GM23338 (cell line): ENCODE data around the gene CDK5R1. TPM values are rescaled to one million over a fixed set of nuclear protein-coding genes. Genes with fewer than 3 reads are reported as not detected.

ENCODE experiments used
- ATAC-seq: fragments of 200-7000 bp; cut with Tn5 transposase; 3 replicates; pipeline ENCODE4 v1.9.1; 2020
- DNase-seq: peaks from one replicate; pipeline ENCODE4 v3.0.0-alpha.2; 2015; ENCODE audit warnings: low spot score
- H2AFZ ChIP-seq: fragments of 200-600 bp; sonication (generic); 2 replicates; pipeline ENCODE4 v1.8.0; 2016; ENCODE audit warnings: antibody characterized with exemption, mild to moderate bottlenecking, moderate library complexity
- H3F3A ChIP-seq: fragments of 200-600 bp; sonication (generic); replicated peaks from 2 replicates; pipeline ENCODE4 v1.8.0; 2017; ENCODE audit warnings: antibody characterized with exemption, mixed run types, low read depth
- H3K27ac ChIP-seq: fragments of 200-600 bp; sonication (generic); 2 replicates; pipeline ENCODE4 v1.6.1; 2016; ENCODE audit warnings: low read depth
- H3K27me3 ChIP-seq: fragments of 200-600 bp; sonication (generic); 2 replicates; pipeline ENCODE4 v1.8.0; 2016; ENCODE audit warnings: mild to moderate bottlenecking, mixed run types, moderate library complexity; ENCODE audit not compliant: insufficient read depth
- H3K36me3 ChIP-seq: fragments of 200-600 bp; sonication (generic); 2 replicates; pipeline ENCODE4 v1.8.0; 2016; ENCODE audit warnings: mild to moderate bottlenecking; ENCODE audit not compliant: insufficient read depth
- H3K4me1 ChIP-seq: fragments of 200-600 bp; sonication (generic); 2 replicates; pipeline ENCODE4 v1.8.0; 2016; ENCODE audit warnings: mild to moderate bottlenecking, moderate library complexity; ENCODE audit not compliant: insufficient read depth
- H3K4me2 ChIP-seq: fragments of 200-600 bp; sonication (generic); 2 replicates; pipeline ENCODE4 v1.7.1; 2017; ENCODE audit warnings: mixed run types
- H3K4me3 ChIP-seq: fragments of 200-600 bp; sonication (generic); 2 replicates; pipeline ENCODE4 v1.6.1; 2016; ENCODE audit warnings: mixed run types
- H3K79me2 ChIP-seq: fragments of 200-600 bp; sonication (generic); replicated peaks from 2 replicates; pipeline ENCODE4 v1.8.0; 2017; ENCODE audit warnings: mild to moderate bottlenecking; ENCODE audit not compliant: insufficient read depth
- H3K9me2 ChIP-seq: fragments of 200-600 bp; sonication (generic); 2 replicates; pipeline ENCODE4 v1.8.0; 2017; ENCODE audit not compliant: insufficient read depth
- H4K20me1 ChIP-seq: fragments of 200-600 bp; sonication (generic); replicated peaks from 2 replicates; pipeline ENCODE4 v1.8.0; 2017; ENCODE audit warnings: mild to moderate bottlenecking; ENCODE audit not compliant: insufficient read depth
- H3K27ac Mint-ChIP-seq: 2 replicates; pipeline ENCODE4 v1.8.0; 2020; ENCODE audit warnings: inconsistent platforms, mild to moderate bottlenecking, moderate library complexity, mixed read lengths
- H3K27me3 Mint-ChIP-seq: 3 replicates; pipeline ENCODE4 v1.8.0; 2022; ENCODE audit warnings: low read depth, mild to moderate bottlenecking, moderate library complexity, mixed read lengths, inconsistent platforms; ENCODE audit not compliant: insufficient read depth, poor library complexity
- H3K36me3 Mint-ChIP-seq: 3 replicates; pipeline ENCODE4 v1.8.0; 2021; ENCODE audit warnings: low read depth, mild to moderate bottlenecking, inconsistent platforms, moderate library complexity, mixed read lengths
- H3K4me1 Mint-ChIP-seq: 3 replicates; pipeline ENCODE4 v1.8.0; 2020; ENCODE audit warnings: mild to moderate bottlenecking, inconsistent platforms, mixed read lengths
- H3K4me3 Mint-ChIP-seq: 3 replicates; pipeline ENCODE4 v1.8.0; 2021; ENCODE audit warnings: moderate library complexity, mild to moderate bottlenecking, inconsistent platforms, mixed read lengths
- H3K9me3 Mint-ChIP-seq: 3 replicates; pipeline ENCODE4 v1.8.0; 2020; ENCODE audit warnings: moderate library complexity, mild to moderate bottlenecking, inconsistent platforms, mixed read lengths
- CREB1 ChIP-seq: fragments of 250-450 bp; sonication (Bioruptor Pico); IDR thresholded peaks from 2 replicates; pipeline ENCODE4 v1.5.0; 2020; ENCODE audit warnings: low read depth, mild to moderate bottlenecking, moderate library complexity
- EZH2 ChIP-seq: fragments of 200-600 bp; sonication (generic); IDR thresholded peaks from one replicate; pipeline ENCODE4 v1.8.0; 2017; ENCODE audit warnings: antibody characterized with exemption, mild to moderate bottlenecking, low read depth; ENCODE audit not compliant: unreplicated experiment
- EZH2phosphoT487 ChIP-seq: fragments of 200-600 bp; sonication (generic); IDR thresholded peaks from one replicate; pipeline ENCODE4 v1.8.1; 2018; ENCODE audit warnings: antibody characterized with exemption; ENCODE audit not compliant: unreplicated experiment
- JUNB ChIP-seq: IDR thresholded peaks from one replicate; pipeline ENCODE4 v1.6.1; 2016; ENCODE audit warnings: antibody characterized with exemption; ENCODE audit not compliant: unreplicated experiment
- NANOG ChIP-seq: IDR thresholded peaks from 2 replicates; pipeline ENCODE4 v1.6.1; 2016; ENCODE audit warnings: antibody characterized with exemption, borderline replicate concordance
- POLR2AphosphoS5 ChIP-seq: IDR thresholded peaks from 2 replicates; pipeline ENCODE4 v1.6.1; 2016; ENCODE audit warnings: antibody characterized with exemption, low read depth
- REST ChIP-seq: IDR thresholded peaks from one replicate; pipeline ENCODE4 v1.6.1; 2018; ENCODE audit warnings: antibody characterized with exemption; ENCODE audit not compliant: unreplicated experiment
- STAT1 ChIP-seq: IDR thresholded peaks from one replicate; pipeline ENCODE4 v1.6.1; 2016; ENCODE audit warnings: antibody characterized with exemption; ENCODE audit not compliant: unreplicated experiment
- ZNF114 ChIP-seq: fragments of 250-450 bp; sonication (Bioruptor Pico); IDR thresholded peaks from 2 replicates; pipeline ENCODE4 v1.5.0; 2020; ENCODE audit warnings: mild to moderate bottlenecking, moderate library complexity
- ZNF331 ChIP-seq: fragments of 250-450 bp; sonication (Bioruptor Pico); IDR thresholded peaks from 2 replicates; pipeline ENCODE4 v1.5.0; 2020; ENCODE audit warnings: low read depth, mild to moderate bottlenecking, moderate library complexity
- ZNF462 ChIP-seq: fragments of 250-450 bp; sonication (Bioruptor Pico); IDR thresholded peaks from 2 replicates; pipeline ENCODE4 v1.5.0; 2020; ENCODE audit warnings: mild to moderate bottlenecking, moderate library complexity
- polyA plus RNA-seq: library from polyadenylated mRNA; unstranded; fragments of >200 nt; fragmentation: Nextera tagmentation; extraction: Ambion mirVana; gene quantifications from 2 replicates; pipeline ENCODE4 v1.2.1, GENCODE V29; 2016
- total RNA-seq: library from RNA; depleted of rRNA; stranded (reverse); fragments of >200 nt; shearing (Covaris generic); gene quantifications from 2 replicates; pipeline ENCODE4 v1.2.3, GENCODE V29; 2014
- TF ChIP-seq, protein P1 (sequence below): IDR thresholded peaks from 2 replicates; pipeline ENCODE4 v1.6.1; 2016; ENCODE audit warnings: antibody characterized with exemption
- TF ChIP-seq, protein P2 (sequence below), 2 experiments: fragments of 200-600 bp in 1 of 2; sonication (generic) in 1 of 2; conservative IDR thresholded peaks; 2 replicates each; pipeline versions ENCODE4 v1.5.1 to v1.6.1; 2016 to 2017; ENCODE audit warnings: antibody characterized with exemption in 2 of 2, low read depth in 2 of 2, mild to moderate bottlenecking in 2 of 2, moderate library complexity in 1 of 2

Gene CDK5R1
- total and polyA plus RNA-seq, 2 experiments from 2014 or later = 4.0 to 11.6 TPM

DNA sequence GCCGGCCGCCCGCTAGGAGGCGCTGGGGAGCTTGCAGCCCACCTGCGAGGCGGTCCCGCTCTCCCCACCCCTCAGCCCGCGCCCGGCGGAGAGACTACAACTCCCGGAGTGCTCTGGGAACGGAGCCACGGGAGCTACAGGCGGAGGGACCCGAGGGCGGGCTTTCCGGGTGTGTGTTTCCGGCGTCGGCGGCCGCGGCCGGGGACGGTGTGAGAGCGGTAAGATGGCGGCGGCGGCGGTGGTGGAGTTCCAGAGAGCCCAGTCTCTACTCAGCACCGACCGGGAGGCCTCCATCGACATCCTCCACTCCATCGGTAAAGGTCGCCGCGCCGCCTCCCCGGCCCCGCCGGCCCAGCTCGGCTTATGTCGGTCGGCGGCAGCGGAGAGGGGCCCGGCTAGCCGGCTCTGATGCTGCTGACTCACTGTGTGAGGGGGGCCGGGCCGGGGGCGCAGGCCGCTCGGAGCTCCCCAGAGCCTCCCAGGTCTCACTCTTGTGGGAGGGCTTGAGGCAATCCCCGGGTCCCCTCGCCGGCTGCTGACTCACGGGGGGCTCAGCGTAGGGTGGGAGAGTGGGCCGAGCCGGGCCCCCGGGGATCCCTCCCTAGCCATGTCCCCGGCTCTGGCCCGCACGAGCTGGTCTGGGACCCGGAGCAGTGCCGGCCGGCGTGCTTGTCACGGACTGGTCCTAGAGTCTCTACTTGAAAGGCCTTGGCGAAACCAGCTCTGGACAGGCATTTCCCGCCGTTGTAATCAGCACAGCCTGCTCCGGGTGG lies 42.3 kb upstream of the CDK5R1 start, which contains the start of gene PSMD11:
TSS of gene PSMD11 (plus strand) at position 210 of the 773 bp plus-strand sequence. CDS start at position 224, 14 bp downstream.
- peak within 1 kb of the TSS; percentile 99 for H2AFZ ChIP-seq
- Mint-ChIP-seq H3K36me3 (peaks cover 40% of the 10 kb centered on the region), H3K27ac (peak within 1 kb of the TSS; percentile 91)

More for the DNA sequence above, 42.3 kb upstream of the CDK5R1 start, which contains the start of gene PSMD11:
- Histone ChIP-seq H3K36me3 (peaks cover 28% of the 10 kb centered on the region), H3K27me3 (peaks cover 8% of the 10 kb centered on the region), H3K79me2 (peaks cover 51% of the 10 kb centered on the region), H4K20me1 (peaks cover 35% of the 10 kb centered on the region), H3F3A (no peaks in the 10 kb centered on the region), H3K9me2 (no peaks in the 10 kb centered on the region), H3K4me2 (peak within 1 kb of the TSS; percentile 100), H3K27ac (peak within 1 kb of the TSS; percentile 79), H3K4me1 (peaks cover 12% of the 10 kb centered on the region), H3K4me3 (peak within 1 kb of the TSS; percentile 100)
- Mint-ChIP-seq H3K4me1 (peaks cover 16% of the 10 kb centered on the region), H3K9me3 (peaks cover 9% of the 10 kb centered on the region), H3K27me3 (peaks cover 15% of the 10 kb centered on the region), H3K4me3 (peak within 1 kb of the TSS; percentile 91)
- ATAC-seq (peak; percentile 97), DNase-seq (peak; percentile 99)
- TF ChIP-seq ZNF462 (CRISPR knock-in tag) (no peak), POLR2AphosphoS5 (peak; percentile 79), JUNB (no peak), CREB1 (peak; percentile 82), ZNF114 (no peak), REST (no peak), EZH2phosphoT487 (no peak), ZNF331 (CRISPR knock-in tag) (no peak), EZH2 (no peak), NANOG (no peak), STAT1 (no peak)
- TF ChIP-seq, protein P1, sequence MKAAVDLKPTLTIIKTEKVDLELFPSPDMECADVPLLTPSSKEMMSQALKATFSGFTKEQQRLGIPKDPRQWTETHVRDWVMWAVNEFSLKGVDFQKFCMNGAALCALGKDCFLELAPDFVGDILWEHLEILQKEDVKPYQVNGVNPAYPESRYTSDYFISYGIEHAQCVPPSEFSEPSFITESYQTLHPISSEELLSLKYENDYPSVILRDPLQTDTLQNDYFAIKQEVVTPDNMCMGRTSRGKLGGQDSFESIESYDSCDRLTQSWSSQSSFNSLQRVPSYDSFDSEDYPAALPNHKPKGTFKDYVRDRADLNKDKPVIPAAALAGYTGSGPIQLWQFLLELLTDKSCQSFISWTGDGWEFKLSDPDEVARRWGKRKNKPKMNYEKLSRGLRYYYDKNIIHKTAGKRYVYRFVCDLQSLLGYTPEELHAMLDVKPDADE = peak; percentile 95
- TF ChIP-seq, protein P2, sequence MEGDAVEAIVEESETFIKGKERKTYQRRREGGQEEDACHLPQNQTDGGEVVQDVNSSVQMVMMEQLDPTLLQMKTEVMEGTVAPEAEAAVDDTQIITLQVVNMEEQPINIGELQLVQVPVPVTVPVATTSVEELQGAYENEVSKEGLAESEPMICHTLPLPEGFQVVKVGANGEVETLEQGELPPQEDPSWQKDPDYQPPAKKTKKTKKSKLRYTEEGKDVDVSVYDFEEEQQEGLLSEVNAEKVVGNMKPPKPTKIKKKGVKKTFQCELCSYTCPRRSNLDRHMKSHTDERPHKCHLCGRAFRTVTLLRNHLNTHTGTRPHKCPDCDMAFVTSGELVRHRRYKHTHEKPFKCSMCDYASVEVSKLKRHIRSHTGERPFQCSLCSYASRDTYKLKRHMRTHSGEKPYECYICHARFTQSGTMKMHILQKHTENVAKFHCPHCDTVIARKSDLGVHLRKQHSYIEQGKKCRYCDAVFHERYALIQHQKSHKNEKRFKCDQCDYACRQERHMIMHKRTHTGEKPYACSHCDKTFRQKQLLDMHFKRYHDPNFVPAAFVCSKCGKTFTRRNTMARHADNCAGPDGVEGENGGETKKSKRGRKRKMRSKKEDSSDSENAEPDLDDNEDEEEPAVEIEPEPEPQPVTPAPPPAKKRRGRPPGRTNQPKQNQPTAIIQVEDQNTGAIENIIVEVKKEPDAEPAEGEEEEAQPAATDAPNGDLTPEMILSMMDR (conservative IDR thresholded peaks at IDR 0.05; ENCODE audit: low read depth in 2 of 2) = peak in 1 of 2 experiments; percentile 87; a peak in 3 of 4 replicates
